WTC11 (cell line): Measurements from ENCODE around the gene RAB1B.

Experiments used
- ETV6 ChIP-seq: sonication (generic); formaldehyde crosslinking; IDR thresholded peaks from 2 replicates; pipeline ENCODE4 v1.8.1; 2022; ENCODE audit warnings: mild to moderate bottlenecking, missing genetic modification reagents
- TEAD1 ChIP-seq: sonication (generic); formaldehyde crosslinking; IDR thresholded peaks from 2 replicates; pipeline ENCODE4 v1.8.0; 2022; ENCODE audit warnings: mild to moderate bottlenecking, missing genetic modification reagents
- TEAD4 ChIP-seq: sonication (generic); formaldehyde crosslinking; IDR thresholded peaks from 2 replicates; pipeline ENCODE4 v1.8.0; 2022; ENCODE audit warnings: mild to moderate bottlenecking, missing genetic modification reagents
- TF ChIP-seq, protein P1 (sequence below): fragments of 200-600 bp; IDR thresholded peaks from 2 replicates; pipeline ENCODE4 v1.8.0; 2022; ENCODE audit warnings: antibody characterized with exemption

GRCh38 chr11:66321606-66322005 lies 53.2 kb downstream of the RAB1B start:
- TF ChIP-seq, protein P1, sequence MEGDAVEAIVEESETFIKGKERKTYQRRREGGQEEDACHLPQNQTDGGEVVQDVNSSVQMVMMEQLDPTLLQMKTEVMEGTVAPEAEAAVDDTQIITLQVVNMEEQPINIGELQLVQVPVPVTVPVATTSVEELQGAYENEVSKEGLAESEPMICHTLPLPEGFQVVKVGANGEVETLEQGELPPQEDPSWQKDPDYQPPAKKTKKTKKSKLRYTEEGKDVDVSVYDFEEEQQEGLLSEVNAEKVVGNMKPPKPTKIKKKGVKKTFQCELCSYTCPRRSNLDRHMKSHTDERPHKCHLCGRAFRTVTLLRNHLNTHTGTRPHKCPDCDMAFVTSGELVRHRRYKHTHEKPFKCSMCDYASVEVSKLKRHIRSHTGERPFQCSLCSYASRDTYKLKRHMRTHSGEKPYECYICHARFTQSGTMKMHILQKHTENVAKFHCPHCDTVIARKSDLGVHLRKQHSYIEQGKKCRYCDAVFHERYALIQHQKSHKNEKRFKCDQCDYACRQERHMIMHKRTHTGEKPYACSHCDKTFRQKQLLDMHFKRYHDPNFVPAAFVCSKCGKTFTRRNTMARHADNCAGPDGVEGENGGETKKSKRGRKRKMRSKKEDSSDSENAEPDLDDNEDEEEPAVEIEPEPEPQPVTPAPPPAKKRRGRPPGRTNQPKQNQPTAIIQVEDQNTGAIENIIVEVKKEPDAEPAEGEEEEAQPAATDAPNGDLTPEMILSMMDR = no peak
- TF ChIP-seq TEAD1 (no peak), ETV6 (CRISPR knock-in tag) (no peak), TEAD4 (CRISPR knock-in tag) (no peak)
